ENCODE measurements around the gene EHMT1.
"Not testable (repeated sequence)": the region's sequence is repeated elsewhere in the genome, so short reads cannot be mapped to it uniquely, and the experiment has no call there.

The EHMT1 gene

GRCh38 chr9:137723356-137723755 lies 104.6 kb downstream of the EHMT1 start:
- peak; percentile 58 for DNase-seq

DNA sequence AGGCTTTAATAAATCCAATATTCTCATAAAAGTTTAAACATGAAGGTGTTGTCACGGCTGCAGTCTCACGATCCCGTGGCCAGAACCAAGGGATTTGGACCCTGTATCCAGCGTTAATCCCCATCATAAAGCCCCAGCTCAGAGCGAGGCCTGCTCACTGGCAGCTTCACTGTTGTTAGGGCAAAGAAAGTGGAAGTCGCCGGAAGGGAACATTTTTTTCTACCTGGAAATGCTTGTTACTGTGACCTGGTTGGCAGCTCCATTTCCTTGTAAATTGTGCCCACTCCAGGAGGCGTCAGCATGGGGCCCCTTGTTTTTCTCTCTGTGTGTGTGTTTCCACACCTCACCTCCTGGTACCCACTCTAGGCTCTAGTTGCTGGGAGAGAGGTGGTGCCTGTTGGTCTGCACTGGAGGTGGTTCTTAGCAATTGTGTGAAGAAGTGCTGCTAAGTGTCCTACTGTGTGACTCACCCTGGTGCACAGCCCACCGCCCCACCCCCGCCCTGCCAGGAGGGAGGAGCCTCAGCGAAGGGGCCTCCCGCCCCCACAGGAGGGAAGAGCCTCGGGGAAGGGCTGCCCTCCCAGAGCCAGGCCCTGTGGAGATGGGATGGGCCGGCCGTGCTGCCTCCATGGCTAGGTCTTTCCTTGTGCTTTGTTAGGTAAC lies 105.1 kb downstream of the EHMT1 start:
- peak; percentile 4 for DNase-seq

DNA sequence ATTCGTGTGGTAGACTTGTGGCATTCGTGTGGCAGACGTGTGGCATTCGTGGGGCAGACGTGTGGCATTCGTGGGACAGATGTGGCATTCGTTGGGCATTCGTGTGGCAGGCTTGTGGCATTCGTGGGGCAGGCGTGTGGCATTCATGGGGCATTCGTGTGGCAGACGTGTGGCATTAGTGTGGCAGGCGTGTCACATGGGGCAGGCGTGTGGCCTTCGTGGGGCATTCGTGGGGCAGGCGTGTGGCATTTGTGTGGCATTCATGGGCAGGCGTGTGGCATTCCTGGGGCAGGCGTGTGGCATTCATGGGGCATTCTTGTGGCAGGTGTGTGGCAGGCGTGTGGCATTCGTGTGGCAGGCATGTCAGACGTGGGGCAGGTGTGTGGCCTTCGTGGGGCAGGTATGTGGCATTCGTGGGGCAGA lies 106.0 kb downstream of the EHMT1 start:
- DNase-seq = no peak

DNA sequence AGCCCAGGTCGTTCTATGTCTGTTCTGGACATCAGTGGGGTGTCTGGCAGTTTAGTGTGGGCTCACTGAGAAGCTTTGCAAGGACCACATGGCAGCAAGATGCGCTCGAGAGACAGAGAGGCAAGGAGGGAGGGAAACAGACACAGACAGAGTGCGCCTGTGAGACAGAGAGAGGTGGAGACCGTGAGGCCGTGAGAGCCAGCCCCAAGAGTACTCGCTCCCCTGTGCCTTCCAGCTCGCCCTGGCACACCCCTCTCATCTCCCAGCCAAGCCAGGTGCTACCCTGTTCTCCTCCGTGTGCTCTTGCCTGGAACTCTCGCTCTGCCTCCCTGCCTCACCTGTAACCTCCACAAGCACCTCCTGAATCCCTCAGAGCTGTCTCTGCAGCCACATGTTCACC lies 106.8 kb downstream of the EHMT1 start:
- no peak for DNase-seq

- DNase-seq = not testable (repeated sequence)
These were observed 107.5 kb downstream of the EHMT1 start for GRCh38 chr9:137726336-137726735.

DNA sequence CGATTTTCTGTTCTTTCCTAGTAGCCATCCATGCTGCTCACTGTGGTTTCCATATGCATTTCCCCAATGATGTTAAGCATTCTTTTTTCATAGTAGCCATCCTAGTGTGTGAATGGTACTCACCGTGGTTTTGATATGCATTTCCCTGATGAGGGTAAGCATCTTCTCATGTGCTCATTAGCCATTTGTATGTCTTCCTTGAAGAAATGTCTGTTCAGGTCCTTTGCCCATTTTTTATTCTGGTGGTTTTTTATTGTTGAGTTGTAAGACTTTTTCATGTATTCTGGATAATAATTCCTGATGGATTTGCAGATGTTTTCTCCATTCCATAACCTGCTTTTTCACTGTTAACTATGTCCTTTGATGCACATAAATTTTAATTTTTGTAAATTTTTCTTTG lies 108.0 kb downstream of the EHMT1 start:
- no peak for DNase-seq

- no peak for DNase-seq
These were observed 108.9 kb downstream of the EHMT1 start for GRCh38 chr9:137727716-137728115.

- no peak for DNase-seq
These were observed 109.9 kb downstream of the EHMT1 start for GRCh38 chr9:137728444-137729311.

DNA sequence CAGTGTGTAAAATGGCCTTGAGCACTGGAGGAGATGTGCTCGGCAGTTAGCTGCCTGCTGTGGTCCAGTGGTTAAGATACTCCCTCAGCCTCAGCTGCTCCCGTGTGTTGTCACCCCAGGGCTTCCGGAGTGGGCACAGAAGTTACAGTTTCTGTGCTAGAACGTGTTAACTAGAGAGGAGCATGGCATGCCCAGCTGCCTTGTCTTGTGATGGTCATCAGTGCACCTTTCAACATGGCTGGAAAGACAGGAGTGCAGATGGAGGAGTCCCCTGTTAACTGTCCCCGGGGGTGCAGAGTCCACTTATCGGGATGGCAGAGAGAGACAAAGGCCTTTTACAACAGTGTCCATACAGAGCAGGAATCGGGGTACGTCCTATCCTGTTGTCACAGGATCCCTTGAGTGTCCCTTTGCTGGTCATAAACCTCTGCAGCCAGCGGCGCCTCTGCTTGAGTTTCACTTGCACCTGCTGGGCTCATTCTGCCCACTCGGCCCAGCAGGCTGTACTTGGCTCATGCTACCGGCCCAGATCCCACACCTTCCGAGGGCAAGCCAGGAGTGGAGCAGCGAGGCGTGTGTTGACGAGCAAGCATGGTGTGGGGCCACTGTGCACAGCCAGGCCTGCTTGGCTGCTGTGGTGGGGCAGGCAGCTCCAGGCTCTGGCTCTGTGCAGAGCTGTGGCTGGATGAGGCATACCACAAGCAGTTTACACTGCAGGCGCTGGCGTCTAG lies 112.6 kb downstream of the EHMT1 start:
- no peak for DNase-seq

GRCh38 chr9:137731947-137732813 lies 113.4 kb downstream of the EHMT1 start:
- no peak for DNase-seq

- no peak for DNase-seq
These were observed 114.6 kb downstream of the EHMT1 start for GRCh38 chr9:137733429-137733828.

GRCh38 chr9:137734181-137734580 lies 115.4 kb downstream of the EHMT1 start:
- DNase-seq = no peak

DNA sequence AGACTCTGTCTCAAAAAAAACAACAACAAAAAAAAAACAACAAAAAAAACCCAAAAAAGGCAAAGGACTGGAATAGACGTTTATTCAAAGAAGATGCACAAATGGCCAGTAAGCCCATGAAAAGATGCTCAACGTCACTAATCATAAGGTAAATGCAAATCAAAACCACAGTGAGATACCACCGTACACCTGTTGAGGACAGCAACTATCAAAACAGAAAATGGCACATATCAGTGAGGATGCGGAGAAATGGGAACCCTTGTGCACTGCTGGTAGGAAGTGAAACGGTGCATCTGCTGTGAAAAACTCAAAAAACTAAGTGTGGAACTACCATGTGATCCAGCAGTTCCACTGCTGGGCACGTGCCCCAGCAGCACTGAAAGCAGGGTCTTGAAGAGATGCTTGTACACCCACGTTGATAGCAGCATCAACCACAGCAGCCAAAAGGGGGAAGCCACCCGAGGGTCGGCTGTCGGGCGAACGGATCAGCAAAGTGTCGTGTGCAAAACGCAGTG lies 119.4 kb downstream of the EHMT1 start:
- DNase-seq = not testable (repeated sequence)

DNA sequence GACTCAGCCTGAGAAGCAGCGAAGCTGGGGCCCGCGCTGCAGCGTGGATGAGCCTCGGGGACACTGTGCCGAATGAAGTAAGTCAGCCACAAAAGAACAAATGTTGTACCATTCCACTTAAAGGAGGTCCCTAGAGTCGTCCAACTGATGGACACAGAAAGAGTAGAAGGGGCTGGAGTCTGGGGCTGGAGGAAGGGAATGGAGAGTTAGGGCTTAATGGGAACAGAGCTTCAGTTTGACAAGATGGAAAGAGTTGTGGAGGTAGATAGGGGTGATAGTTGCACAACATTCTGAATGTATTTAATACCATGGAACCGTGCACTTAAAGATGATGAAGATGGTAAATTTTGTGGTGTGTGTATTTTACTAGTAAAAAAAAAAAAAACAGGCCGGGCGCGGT lies 119.9 kb downstream of the EHMT1 start:
- DNase-seq = no peak

DNA sequence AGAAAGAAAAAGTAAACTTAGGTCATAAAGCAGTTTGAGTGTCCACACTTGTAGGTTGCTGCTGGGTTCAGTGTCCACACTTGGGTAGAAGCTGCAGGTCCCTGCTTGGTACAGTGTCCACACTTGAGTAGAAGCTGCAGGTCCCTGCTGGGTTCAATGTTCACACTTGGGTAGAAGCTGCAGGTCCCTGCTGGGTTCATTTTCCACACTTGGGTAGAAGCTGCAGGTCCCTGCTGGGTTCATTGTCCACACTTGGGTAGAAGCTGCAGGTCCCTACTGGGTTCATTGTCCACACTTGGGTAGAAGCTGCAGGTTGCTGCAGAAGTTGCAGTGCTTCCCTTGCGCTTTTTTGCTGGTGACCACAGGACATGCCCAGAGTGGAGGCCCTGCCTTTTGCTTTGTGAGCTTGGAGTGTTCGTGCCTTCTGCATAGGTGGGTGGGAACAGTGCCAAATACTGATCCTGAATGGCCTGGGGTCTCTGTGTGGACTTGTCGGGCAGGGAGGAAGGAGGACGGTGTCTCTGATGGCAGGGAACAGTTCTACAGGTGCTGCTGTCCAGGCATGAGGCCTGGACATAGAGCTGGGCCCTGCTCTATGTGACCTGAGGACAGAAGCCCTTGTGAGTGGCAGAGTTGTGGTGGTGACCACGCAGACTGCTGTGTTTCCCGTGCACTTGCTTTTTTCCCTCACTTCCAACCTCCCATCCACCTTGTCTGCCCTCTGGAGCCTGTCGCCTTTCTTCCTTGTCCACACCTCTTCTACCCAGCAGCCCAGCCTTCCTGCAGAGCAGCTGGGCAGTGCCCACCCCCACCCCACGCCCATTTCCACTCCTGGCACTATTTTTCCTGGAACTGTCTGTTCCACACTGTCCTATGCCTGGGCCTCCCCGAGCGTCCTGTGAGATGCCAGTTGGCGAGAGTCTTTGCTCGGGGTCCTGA lies 120.8 kb downstream of the EHMT1 start:
- no peak for DNase-seq

DNA sequence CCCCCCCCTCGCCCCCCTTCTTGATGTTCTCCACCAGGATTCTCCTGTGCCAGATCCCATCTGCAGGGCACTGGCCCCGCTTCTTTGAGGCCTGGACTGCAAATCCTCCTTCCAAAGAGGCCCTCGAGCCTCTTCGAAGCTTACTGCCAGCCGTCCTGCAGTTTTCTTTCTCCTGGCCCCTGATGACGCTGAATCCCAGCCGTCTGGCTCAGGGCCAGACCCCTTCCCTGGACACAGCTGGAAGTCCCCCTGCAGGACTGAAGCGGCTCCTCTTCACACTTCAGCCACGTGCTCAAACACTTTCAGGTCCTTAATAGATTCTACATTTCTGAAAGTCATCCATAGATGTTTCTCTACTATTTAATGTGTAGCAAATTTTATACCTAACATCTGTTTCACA lies 121.5 kb downstream of the EHMT1 start:
- no peak for DNase-seq

GRCh38 chr9:137741330-137741729 lies 122.5 kb downstream of the EHMT1 start:
- no peak for DNase-seq

- DNase-seq = no peak
These were observed 123.9 kb downstream of the EHMT1 start for GRCh38 chr9:137742698-137743097.

DNA sequence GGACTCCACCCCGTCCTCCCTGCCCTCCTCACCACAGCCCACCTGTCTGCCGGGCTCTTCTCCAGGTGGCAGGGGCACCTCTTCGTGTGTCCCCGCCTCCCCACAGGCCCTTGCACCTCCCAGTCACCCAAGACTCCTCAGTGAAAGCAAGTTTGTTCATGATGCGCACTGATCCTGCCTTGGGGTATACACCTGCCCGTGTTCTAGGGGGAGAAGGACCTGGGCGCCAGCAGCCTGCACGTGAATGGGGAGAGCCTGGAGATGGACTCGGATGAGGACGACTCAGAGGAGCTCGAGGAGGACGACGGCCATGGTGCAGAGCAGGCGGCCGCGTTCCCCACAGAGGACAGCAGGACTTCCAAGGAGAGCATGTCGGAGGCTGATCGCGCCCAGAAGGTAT lies 124.9 kb downstream of the EHMT1 start:
- DNase-seq = no peak

DNA sequence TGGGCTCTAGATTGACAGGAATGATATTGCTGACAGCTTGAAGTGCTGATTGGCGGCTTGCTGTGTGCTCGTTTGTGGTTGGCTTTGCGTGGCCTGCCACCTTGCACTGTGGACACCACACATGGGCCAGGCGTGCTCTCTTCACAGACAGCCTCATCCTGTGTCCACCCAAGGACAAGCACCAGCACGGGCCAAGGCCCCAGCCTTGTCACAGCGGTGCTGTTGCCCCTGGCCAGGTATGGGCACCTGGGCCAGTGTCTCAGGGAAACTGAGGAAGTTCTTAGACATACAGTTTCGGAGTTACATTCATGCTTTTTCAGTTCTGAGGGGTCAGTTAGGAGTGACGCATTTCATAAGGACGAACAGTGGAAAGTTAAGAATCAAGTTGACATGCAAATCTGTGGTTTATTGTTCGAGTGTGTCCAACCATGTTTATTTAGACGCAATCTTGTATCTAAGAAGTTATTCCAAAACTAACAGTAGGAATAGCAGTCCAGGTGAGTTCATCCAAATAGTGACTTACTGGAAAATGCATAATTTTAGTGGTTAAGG lies 125.9 kb downstream of the EHMT1 start:
- no peak for DNase-seq

- DNase-seq = no peak
These were observed 126.8 kb downstream of the EHMT1 start for GRCh38 chr9:137745541-137745991.

All from CD4-positive, alpha-beta T cell treated with Interleukin-12 subunit alpha and Interleukin-12 subunit beta, for 1 hour (primary cell).